CMK (cell line): ENCODE results near the gene STAT1.

Experiments used
- DNase-seq: peaks from one replicate; pipeline ENCODE4 v3.0.0-alpha.2; 2010; ENCODE audit warnings: low read depth

STAT1 gene

DNA sequence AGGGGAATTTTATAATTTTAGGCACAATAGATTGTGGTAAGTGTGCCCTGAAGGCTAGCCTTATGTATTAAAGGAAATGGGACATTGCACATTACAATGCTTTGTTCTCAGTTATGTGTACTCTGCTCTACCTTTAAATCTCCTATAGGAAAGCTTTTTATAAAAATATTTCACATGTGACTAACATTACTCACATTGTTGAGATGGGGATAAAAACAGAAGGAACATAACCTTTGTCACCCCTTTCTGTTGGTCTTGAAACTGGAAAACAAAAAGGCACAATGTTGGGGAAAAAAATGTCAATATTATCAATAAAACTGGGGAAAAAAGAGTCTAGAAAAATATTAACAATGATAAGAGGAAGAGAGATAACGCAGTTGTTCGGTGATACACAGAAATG is 17.3 kb upstream of the STAT1 start:
- DNase-seq = no peak

DNA sequence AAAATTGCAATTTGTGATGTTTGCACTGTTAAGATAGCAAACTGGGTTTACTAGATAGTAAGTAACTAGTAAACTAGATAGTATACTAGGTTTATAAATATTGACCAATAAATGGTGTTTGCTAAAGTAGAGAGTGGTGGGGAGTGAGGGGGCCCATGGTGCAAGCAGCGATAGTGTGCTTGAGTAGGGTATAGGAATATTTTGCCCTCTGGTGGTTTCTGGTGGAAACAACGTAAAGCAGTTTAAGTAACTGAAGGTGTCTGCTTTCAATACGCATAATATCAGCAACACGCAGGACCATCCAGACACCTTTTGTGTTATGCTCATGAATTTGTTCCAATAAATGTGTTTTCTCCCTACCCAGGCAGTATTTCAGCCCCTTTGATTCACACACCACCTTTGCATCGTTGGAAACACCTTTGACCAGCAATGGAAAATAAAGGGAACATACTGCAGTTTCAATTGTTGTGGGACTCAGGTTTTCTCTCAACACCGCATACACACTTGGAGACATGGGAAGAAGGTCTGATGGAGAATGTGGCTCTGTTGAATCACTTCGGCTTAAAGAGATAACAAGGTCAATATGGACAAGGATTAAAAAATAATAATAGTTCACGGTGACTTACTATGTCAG is 16.7 kb upstream of the STAT1 start:
- DNase-seq = no peak

DNA sequence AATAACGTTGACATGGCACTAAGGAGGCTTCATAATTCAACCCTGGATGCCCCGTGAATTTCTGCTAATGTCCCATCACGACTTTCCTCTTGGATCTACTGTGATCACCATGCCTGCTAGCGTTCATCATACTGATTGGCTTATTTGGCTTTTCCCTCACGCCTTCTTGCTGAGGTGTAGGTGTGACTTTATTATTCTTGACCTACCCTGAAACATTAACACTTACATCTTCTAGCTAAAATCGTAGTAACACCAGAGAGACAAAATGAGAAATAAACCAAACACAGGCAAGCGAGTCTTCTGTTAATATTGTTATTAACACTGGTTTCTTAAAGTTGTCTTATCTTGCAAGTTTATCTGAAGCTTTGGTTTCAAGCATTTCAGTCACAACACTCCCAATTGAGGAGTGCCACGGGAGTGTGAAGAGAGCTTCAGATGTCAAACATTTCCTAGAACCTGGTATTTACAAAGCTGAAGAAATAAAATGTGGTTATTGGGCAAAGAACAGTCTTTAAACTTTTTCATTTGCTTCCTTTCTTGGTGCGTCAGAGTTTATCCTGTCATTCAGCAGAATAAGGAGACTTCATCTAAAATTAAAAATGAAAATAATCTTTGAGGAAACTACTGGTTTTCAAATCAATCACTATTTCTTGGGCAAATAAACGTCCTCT is 15.4 kb upstream of the STAT1 start:
- no peak for DNase-seq

DNA sequence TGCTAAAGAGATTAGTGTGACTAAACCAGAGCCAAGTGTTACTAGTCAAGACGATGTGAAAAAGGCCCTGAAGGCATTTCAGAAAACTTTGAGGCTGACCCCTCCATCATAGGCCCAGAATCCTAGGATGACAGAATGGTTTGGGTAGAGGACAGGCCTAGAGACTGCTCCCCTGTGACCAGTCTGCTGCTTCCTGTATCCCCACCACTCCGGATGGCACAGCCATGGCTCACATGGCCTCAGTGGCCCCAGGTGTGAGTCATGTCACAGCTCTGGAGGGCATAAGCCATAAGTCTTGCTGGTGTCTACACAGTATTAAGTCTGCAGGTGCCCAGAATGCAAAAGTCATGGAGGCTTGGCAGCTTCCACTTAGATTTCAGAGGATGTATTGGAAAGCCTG is 12.4 kb upstream of the STAT1 start:
- DNase-seq = no peak

DNA sequence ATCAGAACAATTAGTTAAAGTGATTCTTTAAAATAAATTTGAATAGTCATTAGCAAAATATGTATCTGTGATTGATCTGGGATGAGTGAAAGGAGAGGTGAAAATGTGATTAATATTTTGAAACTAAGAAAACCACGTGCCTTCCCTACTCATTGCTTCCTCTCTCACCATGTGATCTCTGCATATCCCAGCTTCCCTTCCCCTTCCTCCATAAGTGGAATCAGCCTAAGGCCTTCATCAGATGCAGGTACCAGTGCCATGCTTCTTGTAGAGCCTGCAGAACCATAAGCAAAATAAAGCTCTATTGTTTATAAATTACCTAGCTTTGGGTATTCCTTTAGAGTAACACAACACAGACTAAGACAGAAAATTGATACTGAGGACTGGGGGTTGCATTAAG is 11.2 kb upstream of the STAT1 start:
- no peak for DNase-seq

DNA sequence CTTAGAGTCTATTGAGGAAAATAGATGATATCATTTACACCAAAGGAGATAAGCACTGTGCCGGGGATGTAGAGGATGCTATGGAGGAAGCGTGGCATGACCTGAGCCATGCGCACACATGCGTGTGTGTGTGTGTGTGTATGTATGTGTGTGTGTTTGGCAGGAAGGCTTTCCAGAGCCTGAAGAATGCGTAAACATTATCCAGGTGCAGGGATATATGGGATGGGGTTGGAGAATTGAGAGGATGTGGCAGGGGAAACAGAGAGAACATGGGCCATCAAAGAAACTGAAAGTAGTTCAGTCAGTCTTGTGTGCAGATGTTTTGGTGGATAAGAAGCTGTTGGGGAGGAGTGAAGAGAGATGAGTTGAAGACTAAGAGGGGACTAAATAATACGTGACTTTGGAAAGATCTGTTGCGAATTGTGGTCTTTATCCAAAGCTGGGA is 9.3 kb upstream of the STAT1 start:
- no peak for DNase-seq

DNA sequence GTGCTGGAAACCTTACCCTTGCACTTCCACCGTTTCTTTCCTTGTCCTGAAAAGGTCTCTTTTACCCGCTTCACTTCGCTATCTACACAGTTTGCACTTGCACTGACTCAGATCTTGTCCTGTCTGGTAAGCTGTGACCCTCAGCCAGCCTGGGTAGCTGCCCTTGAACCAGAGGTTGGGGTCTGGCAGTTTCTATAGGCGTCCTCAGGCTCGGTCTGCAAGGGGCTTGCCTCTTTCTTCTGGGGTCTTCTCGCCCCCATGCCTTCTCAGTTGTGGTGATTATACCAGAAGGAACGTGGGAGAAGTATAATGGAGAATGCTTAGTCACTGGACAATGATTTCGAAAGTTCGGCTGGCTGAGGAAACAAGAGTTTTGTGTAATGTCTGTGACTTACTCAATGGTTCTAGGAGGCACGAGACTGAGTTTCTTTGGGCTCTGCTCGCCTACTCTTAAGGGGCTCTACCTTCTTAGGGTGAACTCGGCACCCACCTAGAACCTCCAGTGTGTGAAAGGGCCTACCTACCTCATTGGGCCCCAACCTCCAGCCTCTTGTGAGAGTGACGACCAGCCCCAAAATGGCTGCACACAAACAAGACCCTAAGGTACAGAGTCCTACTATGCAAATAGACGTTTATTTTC is 6.9 kb upstream of the STAT1 start:
- no peak for DNase-seq

DNA sequence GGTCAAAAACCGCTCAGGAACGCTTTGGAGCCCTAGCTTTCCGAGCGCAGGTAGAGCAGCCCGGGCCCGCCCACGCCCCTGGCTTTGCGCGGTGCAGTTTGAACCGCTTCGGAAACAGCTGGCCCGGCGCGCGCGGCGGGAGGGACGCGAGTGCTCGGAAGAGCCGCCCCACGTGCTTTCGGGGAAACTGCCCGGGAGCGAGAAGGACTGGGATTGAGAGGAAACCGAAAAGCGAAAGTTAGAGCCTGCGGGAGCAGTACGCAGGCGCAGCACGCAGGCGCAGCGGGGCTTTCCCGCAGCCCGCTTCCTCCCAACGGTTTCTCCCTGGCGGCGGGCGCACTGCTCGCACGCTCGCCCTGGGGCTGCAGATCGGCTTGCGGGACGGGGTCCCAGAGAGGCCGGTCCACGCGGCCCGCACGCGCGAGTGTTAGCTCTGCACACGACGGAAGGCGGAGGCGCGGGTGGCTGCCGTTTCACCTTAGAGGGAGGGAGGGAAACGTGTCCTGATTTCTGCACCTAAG is 6.3 kb upstream of the STAT1 start:
- DNase-seq = peak; percentile 91

DNA sequence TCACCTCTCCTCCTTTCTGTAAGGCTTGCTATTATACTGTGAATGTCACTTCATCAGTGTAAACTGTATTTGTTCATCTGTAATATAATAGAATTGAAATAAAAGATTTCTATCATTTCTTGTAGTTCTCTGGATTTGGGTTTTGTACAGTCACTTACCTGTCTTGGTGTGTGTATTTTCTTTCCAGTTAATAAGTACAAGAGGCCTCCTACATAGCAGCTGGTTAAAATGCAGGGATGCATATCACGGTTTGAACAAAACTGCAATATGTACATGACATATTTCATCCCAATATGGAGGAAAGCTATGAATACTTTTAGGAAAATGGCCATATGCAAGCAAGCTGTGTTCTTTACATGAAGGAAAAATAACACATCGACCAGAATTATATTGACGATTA is 5.4 kb upstream of the STAT1 start:
- DNase-seq = no peak

DNA sequence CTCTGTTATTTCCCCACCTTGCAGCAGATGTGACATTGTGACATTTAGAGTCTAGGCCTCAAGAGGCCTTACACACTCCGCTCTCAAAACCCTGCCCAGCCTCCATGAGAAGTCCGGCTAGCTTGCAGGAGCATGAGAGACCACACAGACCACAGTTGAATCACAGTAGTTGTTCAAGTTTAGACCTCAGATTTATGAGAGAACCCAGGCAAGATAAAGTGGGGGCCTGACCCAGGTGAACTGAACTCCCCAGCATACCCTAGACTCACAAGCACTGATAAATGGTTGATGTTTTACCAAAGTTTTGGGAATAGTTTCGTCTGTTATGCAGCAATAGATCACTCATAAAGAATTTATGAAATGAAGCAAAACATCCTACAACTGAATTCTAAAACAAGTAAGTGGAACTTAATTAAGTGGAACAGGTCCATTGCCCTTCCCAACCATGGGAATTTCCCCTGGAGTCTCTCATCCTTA is 4.7 kb upstream of the STAT1 start:
- DNase-seq = no peak

DNA sequence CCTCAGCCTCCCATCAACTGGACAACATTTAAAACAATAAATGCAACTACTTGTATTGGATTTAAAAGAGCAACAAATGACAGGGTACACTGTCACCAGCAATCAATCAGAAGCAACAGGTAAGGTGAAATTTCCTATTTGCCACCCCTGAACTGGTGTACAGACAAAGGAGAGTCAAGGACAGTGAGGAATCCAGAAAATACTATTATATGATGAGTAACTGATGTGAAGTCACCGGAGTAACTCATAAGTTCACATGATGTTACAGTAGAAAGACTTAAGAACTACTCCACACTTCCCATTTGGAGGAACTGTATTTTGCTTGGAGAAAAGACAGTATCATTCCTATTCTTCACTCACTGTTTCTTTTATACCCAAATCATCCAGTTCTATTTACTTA is 4.1 kb upstream of the STAT1 start:
- no peak for DNase-seq

DNA sequence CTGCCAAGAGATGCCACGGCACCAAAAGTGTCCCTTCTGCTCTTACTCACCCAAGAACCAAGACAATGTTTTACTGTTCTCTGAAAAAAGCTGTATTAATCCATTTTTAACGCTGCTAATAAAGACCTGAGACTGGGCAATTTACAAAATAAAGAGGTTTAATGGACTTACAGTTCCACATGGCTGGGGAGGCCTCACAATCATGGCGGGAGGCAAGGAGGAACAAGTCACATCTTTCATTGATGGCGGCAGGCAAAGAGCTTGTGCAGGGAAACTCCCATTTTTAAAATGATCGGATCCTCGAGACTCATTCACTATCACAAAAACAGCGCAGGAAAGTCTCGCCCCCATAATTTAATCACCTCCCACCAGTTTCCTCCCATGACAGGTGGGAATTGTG is 1.9 kb upstream of the STAT1 start:
- DNase-seq = no peak

DNA sequence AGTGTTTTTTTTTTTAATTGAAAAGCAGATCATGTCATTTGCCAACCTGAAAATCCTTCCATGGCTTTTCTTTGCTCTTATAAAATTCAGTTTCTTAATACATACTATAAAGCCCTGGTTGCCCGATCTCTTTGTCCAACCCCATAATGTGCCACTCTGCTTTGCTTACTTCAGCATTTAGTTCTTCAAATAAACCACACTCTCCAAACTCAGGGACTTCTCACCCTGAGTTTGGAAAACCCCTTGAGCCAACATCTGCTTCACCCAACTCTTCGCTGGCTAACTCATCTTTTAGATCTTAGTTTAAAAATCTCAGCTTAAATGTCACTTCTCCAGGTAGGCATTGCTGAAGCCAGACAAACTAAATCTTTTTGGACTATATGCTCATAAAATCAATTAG is 1.3 kb upstream of the STAT1 start:
- no peak for DNase-seq

DNA sequence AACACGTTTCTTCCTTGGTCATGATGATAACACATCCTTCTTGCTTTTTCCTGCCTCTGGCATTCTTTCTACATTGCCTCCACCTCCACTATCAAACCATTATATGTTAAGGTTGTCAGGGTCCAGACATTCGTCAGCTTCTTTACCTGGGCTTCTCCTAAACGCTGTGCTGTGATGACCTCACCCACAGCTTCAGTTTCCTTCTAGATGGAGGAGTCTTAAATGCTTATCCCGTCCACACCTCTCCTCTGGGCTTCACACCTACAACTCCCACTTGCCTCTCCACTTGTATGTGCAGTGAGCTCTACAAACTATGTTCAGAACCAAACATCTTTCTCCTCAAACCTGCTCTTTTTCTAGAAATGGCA is 666 bp upstream of the STAT1 start:
- no peak for DNase-seq

DNA sequence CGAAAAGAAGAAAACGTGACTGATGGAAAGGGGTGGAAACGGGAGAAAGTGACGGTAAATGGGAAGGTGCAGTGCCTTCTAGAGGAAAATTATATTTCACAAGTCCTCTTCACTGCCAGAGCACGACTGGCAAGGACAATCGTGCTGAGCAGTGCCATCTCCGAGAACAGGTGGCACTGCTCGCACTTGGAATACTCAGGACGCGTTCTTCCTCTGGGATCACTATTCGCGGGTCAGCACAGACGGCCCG is 364 bp downstream of the STAT1 start:
- no peak for DNase-seq

DNA sequence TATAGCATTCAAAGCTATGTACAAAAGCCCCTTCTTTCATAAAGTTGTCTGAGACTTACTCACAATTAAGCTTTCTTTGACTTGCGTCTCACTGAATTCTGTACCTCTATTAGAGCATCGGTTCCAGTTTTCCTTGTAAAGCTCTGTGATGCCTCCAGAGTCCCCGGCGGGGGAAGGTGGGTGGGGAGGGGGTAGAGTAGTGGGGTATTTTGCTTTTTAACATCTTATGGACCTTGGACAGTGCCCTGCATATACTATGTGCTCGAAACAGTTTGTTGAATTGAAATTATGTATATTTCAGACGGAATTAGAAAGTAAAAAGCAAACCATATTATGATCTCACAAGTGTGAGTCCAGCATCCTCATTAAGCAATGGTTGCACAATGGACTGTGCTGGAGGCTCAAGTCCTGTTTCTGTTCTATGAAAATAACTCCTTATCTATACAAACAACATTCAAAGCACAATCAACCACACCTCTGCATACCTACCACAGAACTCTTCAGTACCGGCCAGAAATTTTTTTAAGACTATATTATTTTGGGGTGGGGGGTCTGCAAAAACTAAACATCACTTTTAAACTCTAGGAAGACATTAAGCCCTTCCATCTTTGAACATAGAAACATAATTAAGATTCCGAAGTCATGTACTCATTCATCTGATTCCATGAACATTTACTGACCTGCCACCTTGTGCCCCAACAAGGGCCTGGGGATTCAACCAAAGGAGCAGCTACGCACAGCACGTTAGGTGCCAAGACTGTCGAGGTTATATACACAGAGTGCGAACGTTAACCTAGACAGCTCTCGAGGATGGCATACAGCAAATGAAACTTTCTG is 908 bp downstream of the STAT1 start:
- DNase-seq = no peak

DNA sequence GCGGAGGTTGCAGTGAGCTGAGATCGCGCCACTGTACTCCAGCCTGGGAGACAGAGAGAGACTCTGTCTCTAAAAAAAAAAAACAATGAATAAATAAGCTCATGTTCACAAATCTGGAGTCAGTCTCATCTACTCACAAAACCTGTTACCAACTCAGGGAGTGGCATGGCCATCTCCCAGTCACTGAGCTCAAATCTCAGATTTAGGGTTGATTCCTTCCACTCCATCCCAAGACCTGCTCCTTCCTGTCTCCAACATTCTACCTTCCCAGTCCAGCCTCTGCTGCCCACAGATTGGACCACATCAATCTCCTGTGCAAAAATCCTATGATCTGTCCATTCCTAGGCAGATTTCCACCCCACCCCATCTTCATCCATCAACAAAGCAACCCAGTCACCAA is 1.6 kb downstream of the STAT1 start:
- no peak for DNase-seq

DNA sequence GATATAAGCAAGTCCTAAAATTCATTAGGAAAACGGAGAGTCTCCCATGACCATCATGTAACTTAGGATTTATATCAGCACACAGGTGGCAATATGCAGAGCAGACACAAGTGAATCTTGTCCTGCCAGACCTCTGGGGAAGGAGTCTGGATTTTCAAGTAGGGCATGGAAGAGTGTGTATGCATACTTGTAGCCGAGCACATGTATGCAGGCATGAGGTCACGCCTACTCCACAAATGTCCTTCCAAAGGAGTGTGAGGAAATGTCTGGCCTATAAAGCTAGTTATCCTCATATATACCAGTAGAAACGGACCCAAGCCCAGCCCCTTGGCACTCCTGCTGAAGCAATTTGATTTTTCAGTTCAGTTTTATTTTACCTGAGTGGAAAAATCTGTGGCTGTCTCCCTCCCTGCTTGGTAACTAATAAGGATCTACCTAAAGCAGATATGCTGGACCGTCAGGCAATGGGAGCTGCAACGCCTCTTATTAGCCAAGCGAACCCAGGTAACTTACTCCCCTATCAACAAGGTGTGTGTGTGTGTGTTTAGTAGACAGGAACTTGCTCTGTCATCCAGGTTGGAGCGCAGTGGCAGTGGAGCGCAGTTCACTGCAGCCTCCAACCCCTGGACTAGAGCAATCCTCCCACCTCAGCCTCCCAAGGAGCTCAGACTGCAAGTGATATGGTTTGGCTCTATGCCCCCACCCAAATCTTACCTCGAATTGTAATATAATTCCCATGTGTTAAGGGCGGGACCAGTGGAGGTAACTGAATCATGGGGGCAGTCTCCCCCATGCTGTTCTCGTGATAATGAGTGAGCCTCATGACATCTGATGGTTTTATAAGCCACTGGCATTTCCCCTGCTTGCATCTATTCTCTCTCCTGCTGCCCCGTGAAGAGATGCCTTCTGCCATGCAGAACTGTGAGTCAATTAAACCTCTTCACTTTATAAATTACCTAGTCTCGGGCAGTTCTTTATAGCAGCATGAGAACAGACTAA is 2.8 kb downstream of the STAT1 start:
- DNase-seq = no peak

DNA sequence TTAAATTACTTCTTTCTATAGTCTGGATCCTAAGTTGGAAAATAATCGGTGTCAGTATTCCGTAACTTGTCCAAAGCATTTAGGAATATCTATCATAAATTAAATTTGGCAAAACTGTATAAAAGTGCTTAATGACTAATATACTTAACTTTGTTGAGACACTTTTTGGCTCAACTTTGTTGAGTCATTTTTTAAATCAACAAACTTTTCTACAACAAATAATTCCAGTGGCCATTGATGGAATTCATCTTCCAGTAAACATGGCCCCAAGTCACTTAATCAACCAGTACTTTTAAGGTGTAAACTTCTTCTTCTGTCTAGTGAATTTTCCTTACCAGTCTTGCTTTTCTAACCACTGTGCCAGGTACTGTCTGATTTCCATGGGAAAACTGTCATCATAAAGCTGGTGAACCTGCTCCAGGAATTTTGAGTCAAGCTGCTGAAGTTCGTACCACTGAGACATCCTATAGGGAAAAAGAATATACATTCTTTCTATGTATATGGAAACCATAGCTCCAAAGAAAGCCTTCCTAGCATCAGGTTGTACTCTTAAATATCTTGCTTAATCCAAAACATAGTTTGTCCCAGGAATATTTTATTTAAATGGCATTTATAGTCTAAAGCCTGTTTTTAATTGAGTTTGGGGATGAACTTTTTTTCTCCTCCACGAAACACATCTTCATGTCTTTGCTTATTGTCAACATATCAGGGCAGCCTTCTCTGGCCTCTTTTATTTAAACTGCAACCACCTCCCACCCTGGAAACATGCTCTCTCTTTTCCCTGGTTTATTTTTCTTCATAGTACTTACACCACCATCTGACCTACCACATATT is 4.2 kb downstream of the STAT1 start:
- no peak for DNase-seq

DNA sequence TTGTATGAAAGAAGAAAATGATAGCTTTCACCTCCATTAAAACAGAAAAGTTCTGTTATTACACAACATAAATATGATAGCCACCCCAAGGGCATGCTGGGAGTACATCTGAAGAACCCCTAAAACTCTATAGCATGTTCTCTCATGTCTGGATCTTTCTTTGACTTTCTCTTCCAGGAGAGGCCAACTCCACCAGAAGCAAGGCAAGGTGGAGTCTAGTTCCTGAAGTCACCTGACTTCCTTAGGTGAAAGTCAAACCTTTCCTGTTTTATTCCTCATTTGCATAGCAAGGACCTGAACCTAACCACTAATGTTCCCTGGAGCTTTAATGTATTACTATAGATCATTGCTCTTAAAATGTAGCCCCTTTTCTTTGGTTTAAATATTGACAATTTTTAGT is 5.7 kb downstream of the STAT1 start:
- DNase-seq = no peak
